Left renal pelvis (tissue), 4 donors: ENCODE results near the gene NFATC2. TPM values are rescaled to one million over a fixed set of nuclear protein-coding genes. Genes with fewer than 3 reads are reported as not detected.

Experiments used
- DNase-seq, 4 donors: peaks; one replicate each; pipeline ENCODE4 v3.0.0-alpha.2; 2013; ENCODE audit warnings: low read depth in 4 of 4, low spot score in 3 of 4
- polyA plus RNA-seq, 4 donors: library from polyadenylated mRNA; unstranded; fragments of 120-200 nt; gene quantifications; one replicate each; pipeline ENCODE4 v1.2.1, GENCODE V29; 2013; ENCODE audit not compliant: insufficient read length in 4 of 4

NFATC2 gene
- polyA plus RNA-seq, 4 donors, result 2.0 to 3.4 (median 2.3) TPM

- no peak for DNase-seq
These were observed 43.6 kb downstream of the NFATC2 start for GRCh38 chr20:51498765-51499540.

GRCh38 chr20:51497542-51498467 lies 44.7 kb downstream of the NFATC2 start:
- no peak for DNase-seq

GRCh38 chr20:51496964-51497363 lies 45.6 kb downstream of the NFATC2 start:
- no peak for DNase-seq

- DNase-seq, result no peak
These were observed 46.5 kb downstream of the NFATC2 start for GRCh38 chr20:51495921-51496545.

GRCh38 chr20:51495291-51495690 lies 47.2 kb downstream of the NFATC2 start:
- DNase-seq, result no peak

GRCh38 chr20:51494241-51495110 lies 48.0 kb downstream of the NFATC2 start:
- DNase-seq, result no peak

- DNase-seq, result no peak
These were observed 49.1 kb downstream of the NFATC2 start for GRCh38 chr20:51493346-51493791.

- no peak for DNase-seq
These were observed 50.1 kb downstream of the NFATC2 start for GRCh38 chr20:51492167-51493092.

GRCh38 chr20:51491393-51491792 lies 51.1 kb downstream of the NFATC2 start:
- no peak for DNase-seq

- DNase-seq, result no peak
These were observed 51.9 kb downstream of the NFATC2 start for GRCh38 chr20:51490635-51491034.

GRCh38 chr20:51489611-51490010 lies 52.9 kb downstream of the NFATC2 start:
- DNase-seq, result no peak

GRCh38 chr20:51488331-51488730 lies 54.2 kb downstream of the NFATC2 start:
- no peak for DNase-seq

GRCh38 chr20:51487565-51488268 lies 54.8 kb downstream of the NFATC2 start:
- no peak for DNase-seq

- DNase-seq, result no peak
These were observed 55.4 kb downstream of the NFATC2 start for GRCh38 chr20:51487076-51487475.

GRCh38 chr20:51486197-51487005 lies 56.1 kb downstream of the NFATC2 start:
- no peak for DNase-seq

- no peak for DNase-seq
These were observed 57.7 kb downstream of the NFATC2 start for GRCh38 chr20:51484831-51485230.

GRCh38 chr20:51484141-51484815 lies 58.2 kb downstream of the NFATC2 start:
- DNase-seq, result no peak
